ENCODE measurements around the gene HSPG2. TPM values are rescaled to one million over a fixed set of nuclear protein-coding genes. Genes with fewer than 3 reads are reported as not detected.

Gene HSPG2
- total and polyA plus RNA-seq, 2 of the 8 experiments (the other 6 are each of a cell fraction or from before 2014, with no cell fraction given), result 17.8 to 111 TPM

DNA sequence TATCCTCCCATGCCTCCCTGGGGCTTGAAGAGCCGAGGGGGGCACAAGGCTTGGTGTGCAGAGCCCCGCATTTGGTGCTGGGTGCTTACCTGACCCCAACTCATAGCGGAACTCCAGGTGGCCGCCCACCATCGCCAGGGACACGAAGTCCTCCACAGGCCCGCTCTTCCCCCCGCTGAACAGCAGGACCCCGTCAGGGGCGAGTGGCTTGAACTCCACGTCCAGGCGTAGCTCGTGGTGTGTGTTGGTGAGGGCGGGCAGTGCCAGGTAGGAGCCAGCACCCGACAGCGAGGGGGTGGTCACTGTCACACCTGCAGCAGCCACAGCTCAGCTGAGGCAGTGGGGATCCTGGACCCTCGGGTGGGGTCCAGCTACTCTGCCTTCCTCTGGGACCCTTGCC, 107.8 kb downstream of the HSPG2 start (continued):
- TF ChIP-seq, protein P1, sequence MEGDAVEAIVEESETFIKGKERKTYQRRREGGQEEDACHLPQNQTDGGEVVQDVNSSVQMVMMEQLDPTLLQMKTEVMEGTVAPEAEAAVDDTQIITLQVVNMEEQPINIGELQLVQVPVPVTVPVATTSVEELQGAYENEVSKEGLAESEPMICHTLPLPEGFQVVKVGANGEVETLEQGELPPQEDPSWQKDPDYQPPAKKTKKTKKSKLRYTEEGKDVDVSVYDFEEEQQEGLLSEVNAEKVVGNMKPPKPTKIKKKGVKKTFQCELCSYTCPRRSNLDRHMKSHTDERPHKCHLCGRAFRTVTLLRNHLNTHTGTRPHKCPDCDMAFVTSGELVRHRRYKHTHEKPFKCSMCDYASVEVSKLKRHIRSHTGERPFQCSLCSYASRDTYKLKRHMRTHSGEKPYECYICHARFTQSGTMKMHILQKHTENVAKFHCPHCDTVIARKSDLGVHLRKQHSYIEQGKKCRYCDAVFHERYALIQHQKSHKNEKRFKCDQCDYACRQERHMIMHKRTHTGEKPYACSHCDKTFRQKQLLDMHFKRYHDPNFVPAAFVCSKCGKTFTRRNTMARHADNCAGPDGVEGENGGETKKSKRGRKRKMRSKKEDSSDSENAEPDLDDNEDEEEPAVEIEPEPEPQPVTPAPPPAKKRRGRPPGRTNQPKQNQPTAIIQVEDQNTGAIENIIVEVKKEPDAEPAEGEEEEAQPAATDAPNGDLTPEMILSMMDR (IDR thresholded peaks at IDR 0.05; ENCODE audit: control extremely low read depth in 1 of 3, insufficient read depth in 1 of 3, low read depth in 1 of 3, low read length in 3 of 3), result no peak
- no peak for TF ChIP-seq JUN (IDR thresholded peaks at IDR 0.05; ENCODE audit: low read depth, low read length)
- TF ChIP-seq, protein P2, sequence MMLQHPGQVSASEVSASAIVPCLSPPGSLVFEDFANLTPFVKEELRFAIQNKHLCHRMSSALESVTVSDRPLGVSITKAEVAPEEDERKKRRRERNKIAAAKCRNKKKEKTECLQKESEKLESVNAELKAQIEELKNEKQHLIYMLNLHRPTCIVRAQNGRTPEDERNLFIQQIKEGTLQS (IDR thresholded peaks at IDR 0.05; ENCODE audit: insufficient read depth, low read depth, low read length), result no peak
